Mesenchymal stem cell (in vitro differentiated cells and primary cell): ENCODE measurements around the gene ABCB9.

Experiments used
- DNase-seq: peaks from one replicate; pipeline ENCODE4 v3.0.0-alpha.2; 2013
- H2AFZ ChIP-seq: one replicate; pipeline ENCODE4 v1.6.1; 2013; ENCODE audit warnings: low read depth, mild to moderate bottlenecking, control low read depth, inconsistent platforms, low read length, moderate library complexity
- H2AK5ac ChIP-seq: 2 replicates; pipeline ENCODE4 v1.6.1; 2013; ENCODE audit warnings: low read length, moderate library complexity, mild to moderate bottlenecking, inconsistent platforms; ENCODE audit not compliant: severe bottlenecking
- H2BK120ac ChIP-seq: one replicate; pipeline ENCODE4 v1.6.1; 2013; ENCODE audit warnings: low read depth, mild to moderate bottlenecking, inconsistent platforms, low read length, moderate library complexity
- H2BK12ac ChIP-seq, 2 experiments: one replicate each; pipeline ENCODE4 v1.6.1; 2013; ENCODE audit warnings: inconsistent platforms in 2 of 2, low read length in 2 of 2, mild to moderate bottlenecking in 2 of 2, moderate library complexity in 2 of 2, control low read depth in 1 of 2
- H2BK15ac ChIP-seq: one replicate; pipeline ENCODE4 v1.6.1; 2013; ENCODE audit warnings: mild to moderate bottlenecking, low read depth, inconsistent platforms; ENCODE audit not compliant: poor library complexity, severe bottlenecking
- H2BK5ac ChIP-seq: 2 replicates; pipeline ENCODE4 v1.6.1; 2013; ENCODE audit warnings: low read depth, mild to moderate bottlenecking, low read length, control low read depth, inconsistent platforms; ENCODE audit not compliant: poor library complexity, severe bottlenecking
- H3K14ac ChIP-seq, 2 experiments: one replicate each; pipeline ENCODE4 v1.6.1; 2013; ENCODE audit warnings: inconsistent platforms in 2 of 2, low read length in 2 of 2, control low read depth in 1 of 2, mild to moderate bottlenecking in 1 of 2, moderate library complexity in 1 of 2
- H3K18ac ChIP-seq, 2 experiments: one replicate each; pipeline ENCODE4 v1.6.1; 2013; ENCODE audit warnings: inconsistent platforms in 2 of 2, low read length in 2 of 2, control low read depth in 1 of 2, low read depth in 1 of 2, mild to moderate bottlenecking in 1 of 2
- H3K23ac ChIP-seq, 2 experiments: one replicate each; pipeline ENCODE4 v1.6.1; 2013; ENCODE audit warnings: inconsistent platforms in 2 of 2, low read length in 2 of 2, mild to moderate bottlenecking in 2 of 2, moderate library complexity in 2 of 2, control low read depth in 1 of 2
- H3K27ac ChIP-seq: 2 replicates; pipeline ENCODE4 v1.5.1; 2013; ENCODE audit warnings: mild to moderate bottlenecking, moderate library complexity, low read length, control low read depth, inconsistent platforms; ENCODE audit not compliant: poor library complexity, severe bottlenecking
- H3K27me3 ChIP-seq, 2 experiments: 2 replicates each; pipeline versions ENCODE4 v1.6.1 to v1.7.0; 2013; ENCODE audit warnings: low read length in 2 of 2, mild to moderate bottlenecking in 2 of 2, moderate library complexity in 2 of 2, control low read depth in 1 of 2, inconsistent platforms in 1 of 2; ENCODE audit not compliant: control insufficient read depth in 1 of 2, insufficient read depth in 1 of 2
- H3K36me3 ChIP-seq, 2 experiments: 2 replicates each; pipeline versions ENCODE4 v1.6.1 to v1.7.0; 2013; ENCODE audit warnings: low read length in 2 of 2, control low read depth in 1 of 2, inconsistent platforms in 1 of 2, low read depth in 1 of 2, mild to moderate bottlenecking in 1 of 2; ENCODE audit not compliant: insufficient read depth in 2 of 2, control insufficient read depth in 1 of 2
- H3K4ac ChIP-seq, 2 experiments: one replicate each; pipeline ENCODE4 v1.6.1; 2013; ENCODE audit warnings: inconsistent platforms in 2 of 2, low read length in 2 of 2, mild to moderate bottlenecking in 2 of 2, moderate library complexity in 2 of 2, control low read depth in 1 of 2, low read depth in 1 of 2
- H3K4me1 ChIP-seq: 2 replicates; pipeline ENCODE4 v1.6.1; 2013; ENCODE audit warnings: low read depth, low read length, control low read depth; ENCODE audit not compliant: control insufficient read depth, insufficient read depth
- H3K4me2 ChIP-seq: 2 replicates; pipeline ENCODE4 v1.6.1; 2013; ENCODE audit warnings: low read length, mild to moderate bottlenecking, inconsistent platforms; ENCODE audit not compliant: poor library complexity, severe bottlenecking
- H3K4me3 ChIP-seq, 2 experiments: 2 replicates each; pipeline versions ENCODE4 v1.5.1 to v1.7.0; 2013; ENCODE audit warnings: low read length in 2 of 2, mild to moderate bottlenecking in 2 of 2, control low read depth in 1 of 2, low read depth in 1 of 2; ENCODE audit not compliant: insufficient read depth in 1 of 2
- H3K79me1 ChIP-seq: replicated peaks from 2 replicates; pipeline ENCODE4 v1.6.1; 2013; ENCODE audit warnings: mild to moderate bottlenecking, control low read depth, low read length, inconsistent platforms; ENCODE audit not compliant: poor library complexity, severe bottlenecking
- H3K9ac ChIP-seq: 2 replicates; pipeline ENCODE4 v1.7.0; 2013; ENCODE audit warnings: mild to moderate bottlenecking, low read length, moderate library complexity
- H3K9me3 ChIP-seq: 2 replicates; pipeline ENCODE4 v1.7.0; 2013; ENCODE audit warnings: mild to moderate bottlenecking, low read length; ENCODE audit not compliant: control insufficient read depth
- H4K8ac ChIP-seq: one replicate; pipeline ENCODE4 v1.6.1; 2013; ENCODE audit warnings: inconsistent platforms, mild to moderate bottlenecking, low read length, moderate library complexity
- H4K91ac ChIP-seq: one replicate; pipeline ENCODE4 v1.6.1; 2013; ENCODE audit warnings: mild to moderate bottlenecking, low read length, inconsistent platforms
- WGBS: methylation state at CpG from one replicate; pipeline ENCODE4 v1.1.7; 2013; ENCODE audit warnings: mixed read lengths; 5-methylcytosine and 5-hydroxymethylcytosine counted together

Gene ABCB9

DNA sequence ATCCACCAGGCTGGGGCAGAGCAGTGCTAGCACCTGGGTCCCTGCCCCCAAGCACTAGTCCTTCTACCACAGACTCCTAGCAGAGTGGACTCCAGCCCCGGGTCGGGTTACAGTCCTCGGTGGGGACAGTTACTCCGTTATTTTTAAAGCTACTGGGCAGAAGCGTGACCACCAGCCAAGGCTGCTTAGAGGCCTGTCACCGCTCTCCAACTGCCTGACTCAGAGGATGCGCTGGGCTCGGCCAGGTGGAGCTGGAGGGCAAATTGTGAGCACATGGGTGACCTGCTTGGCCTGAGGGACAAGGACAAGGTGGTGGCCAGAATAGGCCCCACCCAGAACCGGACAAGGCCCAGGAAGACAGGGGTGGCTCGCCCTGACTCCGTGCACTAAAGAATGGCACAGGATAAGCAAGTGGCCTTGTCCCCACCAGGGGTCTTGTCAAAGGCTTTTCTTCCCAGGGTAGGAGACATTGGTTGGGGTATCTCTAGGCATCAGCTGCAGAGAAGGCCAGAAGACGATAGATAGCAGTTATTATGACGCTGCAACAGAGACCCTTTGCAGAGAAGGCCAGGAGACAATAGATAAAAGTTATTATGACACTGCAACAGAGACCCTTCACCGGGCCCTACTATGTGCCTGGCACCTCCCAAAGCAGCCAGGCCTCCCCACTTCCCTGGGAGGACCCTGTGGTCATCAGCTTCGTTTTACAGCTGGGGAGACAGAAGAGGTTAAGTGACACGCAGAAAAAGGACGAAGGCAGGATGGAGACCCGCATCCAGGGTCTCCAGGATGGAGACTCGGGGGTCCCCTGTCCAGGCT lies 1.6 kb downstream of the ABCB9 start:
- Histone ChIP-seq H3K9me3 (no peaks in the 10 kb centered on the region), H2BK5ac (no peak overlapping the region), H4K8ac (no peak overlapping the region), H2AFZ (no peak overlapping the region), H2AK5ac (no peak overlapping the region), H2BK12ac (no peak overlapping the region), H3K18ac (no peak overlapping the region), H2BK15ac (no peak overlapping the region), H3K27me3 (no peaks in the 10 kb centered on the region), H4K91ac (no peak overlapping the region), H3K4me3 (peak overlapping the region in 1 of 2 experiments; percentile 92), H3K23ac (no peak overlapping the region), H3K4me1 (peaks cover 28% of the 10 kb centered on the region), H3K36me3 (peaks cover 6 to 7% of the 10 kb centered on the region in 2 experiments), H3K79me1 (peaks cover 36% of the 10 kb centered on the region), H3K4me2 (peak overlapping the region; percentile 97), H3K14ac (no peak overlapping the region), H3K27ac (no peak overlapping the region), H3K4ac (no peak overlapping the region), H3K9ac (peak overlapping the region; percentile 81), H2BK120ac (no peak overlapping the region)
- WGBS: 89% methylated on average over 19 of the region's 19 CpGs
- no peak for DNase-seq

DNA sequence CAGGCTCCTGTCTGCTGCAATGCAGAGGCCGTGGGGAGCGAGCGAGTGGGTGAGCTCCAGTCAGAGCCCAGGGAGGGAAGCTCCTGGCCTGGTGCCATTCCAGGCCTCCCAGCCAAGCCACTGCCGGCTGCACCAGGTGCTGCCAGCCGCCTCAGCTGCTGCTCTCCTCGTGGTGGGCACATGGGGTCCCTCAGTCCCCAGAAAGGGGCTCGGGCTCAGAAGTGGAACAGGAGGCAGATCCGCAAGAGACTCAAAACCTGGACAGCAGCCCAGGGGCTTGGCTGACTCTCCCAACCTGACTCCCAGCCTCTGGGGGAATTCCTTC lies 2.4 kb downstream of the ABCB9 start:
- H3K4me1 ChIP-seq: peaks cover 29% of the 10 kb centered on the region
- no peak overlapping the region for H3K4me2 ChIP-seq
- H3K27me3 ChIP-seq: no peaks in the 10 kb centered on the region
- no peak overlapping the region for H3K4ac ChIP-seq
- no peak overlapping the region for H3K9ac ChIP-seq
- no peak overlapping the region for H2AK5ac ChIP-seq
- no peak for DNase-seq
- H2BK5ac ChIP-seq: no peak overlapping the region
- H4K91ac ChIP-seq: no peak overlapping the region
- H3K36me3 ChIP-seq: peaks cover 9% of the 10 kb centered on the region in 2 experiments
- no peak overlapping the region for H2BK120ac ChIP-seq
- H2AFZ ChIP-seq: no peak overlapping the region
- peaks cover 36% of the 10 kb centered on the region for H3K79me1 ChIP-seq
- H2BK15ac ChIP-seq: no peak overlapping the region
- H3K14ac ChIP-seq: peak overlapping the region in 1 of 2 experiments; percentile 5
- H3K4me3 ChIP-seq: peak overlapping the region in 1 of 2 experiments; percentile 10
- H2BK12ac ChIP-seq: no peak overlapping the region
- H3K9me3 ChIP-seq: no peaks in the 10 kb centered on the region
- H4K8ac ChIP-seq: no peak overlapping the region
- WGBS: 85% methylated on average over 8 of the region's 8 CpGs
- H3K18ac ChIP-seq: no peak overlapping the region
- H3K27ac ChIP-seq: no peak overlapping the region
- no peak overlapping the region for H3K23ac ChIP-seq

DNA sequence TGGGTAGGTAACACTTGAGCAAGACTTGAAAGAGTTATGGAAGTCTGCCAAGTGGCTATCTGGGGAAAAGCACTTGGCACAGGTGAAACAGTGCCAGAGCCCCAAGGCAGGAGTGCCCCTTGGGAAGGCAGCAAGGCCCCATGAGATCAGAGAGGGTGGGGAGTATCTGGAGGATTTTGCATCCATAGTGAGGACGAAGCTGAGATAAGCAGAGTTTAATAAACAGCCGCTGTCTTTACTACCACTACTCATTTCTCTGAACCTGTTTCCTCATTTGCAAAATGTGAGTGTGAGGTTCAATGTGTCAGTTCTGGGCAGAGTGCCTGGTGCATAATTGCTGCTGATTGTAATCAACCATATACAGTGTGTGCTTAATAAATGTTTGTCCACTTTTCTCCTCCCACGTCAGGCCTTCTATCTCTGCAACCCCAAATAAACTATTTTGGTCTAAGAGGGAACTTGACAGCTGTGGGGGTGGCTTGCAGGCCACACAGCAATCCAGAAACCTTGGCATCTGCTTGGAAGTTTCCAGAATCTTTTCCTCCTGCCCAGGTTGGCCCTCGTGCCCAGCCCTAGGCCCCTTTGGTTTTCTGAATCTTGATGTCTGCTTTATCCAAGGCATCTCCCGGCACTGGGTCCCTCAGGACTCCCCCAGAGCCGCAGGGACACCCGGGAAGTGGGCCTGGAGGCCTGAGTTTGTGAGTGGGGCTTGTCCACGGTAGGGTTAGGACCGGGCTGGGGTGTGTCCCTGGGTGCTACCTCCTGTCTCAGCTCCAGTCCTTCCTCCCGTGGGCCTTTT lies 4.5 kb downstream of the ABCB9 start:
- Histone ChIP-seq H2BK15ac (no peak overlapping the region), H3K79me1 (peaks cover 36% of the 10 kb centered on the region), H3K14ac (no peak overlapping the region), H3K9ac (no peak overlapping the region), H3K27me3 (no peaks in the 10 kb centered on the region), H3K4me1 (peaks cover 29% of the 10 kb centered on the region), H4K8ac (no peak overlapping the region), H3K18ac (no peak overlapping the region), H3K4me3 (no peak overlapping the region), H3K9me3 (no peaks in the 10 kb centered on the region), H2BK12ac (no peak overlapping the region), H3K27ac (no peak overlapping the region), H3K36me3 (peaks cover 16 to 17% of the 10 kb centered on the region in 2 experiments), H2AK5ac (no peak overlapping the region), H2BK5ac (no peak overlapping the region), H2AFZ (no peak overlapping the region), H4K91ac (no peak overlapping the region), H3K4ac (no peak overlapping the region), H3K4me2 (no peak overlapping the region), H2BK120ac (no peak overlapping the region), H3K23ac (no peak overlapping the region)
- WGBS: 85% methylated on average over 8 of the region's 10 CpGs
- DNase-seq: no peak

DNA sequence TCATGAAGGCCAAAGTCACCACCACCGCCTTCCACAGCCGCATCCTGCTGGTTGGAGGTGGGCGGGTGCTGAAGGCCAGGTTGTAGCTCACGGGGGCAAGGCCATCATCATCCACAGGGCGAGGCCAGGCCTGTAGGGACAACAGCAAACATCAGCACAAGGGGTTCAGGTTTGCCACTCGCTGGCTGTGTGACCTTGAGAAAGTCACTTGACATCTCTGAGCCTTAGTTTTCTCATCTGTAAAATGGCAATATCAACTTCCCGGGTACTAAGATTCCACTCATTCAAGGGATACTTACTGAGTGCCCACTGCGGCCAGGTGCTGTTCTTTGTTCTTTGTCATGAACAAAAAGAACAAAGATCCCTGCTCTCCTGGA lies 6.1 kb downstream of the ABCB9 start:
- H3K36me3 ChIP-seq: peaks cover 16 to 17% of the 10 kb centered on the region in 2 experiments
- no peak overlapping the region for H3K4ac ChIP-seq
- H2BK12ac ChIP-seq: no peak overlapping the region
- no peaks in the 10 kb centered on the region for H3K9me3 ChIP-seq
- no peak overlapping the region for H2AK5ac ChIP-seq
- no peak overlapping the region for H2BK5ac ChIP-seq
- WGBS: 97% methylated on average over 8 of the region's 8 CpGs
- H3K4me1 ChIP-seq: peaks cover 21% of the 10 kb centered on the region
- H2BK15ac ChIP-seq: no peak overlapping the region
- H4K91ac ChIP-seq: no peak overlapping the region
- no peak overlapping the region for H3K4me3 ChIP-seq
- H4K8ac ChIP-seq: no peak overlapping the region
- H3K4me2 ChIP-seq: no peak overlapping the region
- no peak overlapping the region for H2AFZ ChIP-seq
- no peak overlapping the region for H3K23ac ChIP-seq
- peaks cover 33% of the 10 kb centered on the region for H3K79me1 ChIP-seq
- H3K9ac ChIP-seq: no peak overlapping the region
- no peak overlapping the region for H3K14ac ChIP-seq
- DNase-seq: no peak
- H3K27ac ChIP-seq: no peak overlapping the region
- H3K27me3 ChIP-seq: no peaks in the 10 kb centered on the region
- no peak overlapping the region for H3K18ac ChIP-seq
- H2BK120ac ChIP-seq: no peak overlapping the region
